GM19023 (cell line): Measurements from ENCODE around the gene CCSER2.
"Not testable (repeated sequence)": the region's sequence is repeated elsewhere in the genome, so short reads cannot be mapped to it uniquely, and the experiment has no call there.

Source experiments
- ATAC-seq: cut with Tn5 transposase; IDR thresholded peaks from one replicate; pipeline ENCODE4 v1.9.1; 2021; ENCODE audit warnings: mild to moderate bottlenecking, moderate library complexity; ENCODE audit not compliant: unreplicated experiment

CCSER2 gene

GRCh38 chr10:84312816-84313215 lies 15.6 kb upstream of the CCSER2 start:
- no peak for ATAC-seq

DNA sequence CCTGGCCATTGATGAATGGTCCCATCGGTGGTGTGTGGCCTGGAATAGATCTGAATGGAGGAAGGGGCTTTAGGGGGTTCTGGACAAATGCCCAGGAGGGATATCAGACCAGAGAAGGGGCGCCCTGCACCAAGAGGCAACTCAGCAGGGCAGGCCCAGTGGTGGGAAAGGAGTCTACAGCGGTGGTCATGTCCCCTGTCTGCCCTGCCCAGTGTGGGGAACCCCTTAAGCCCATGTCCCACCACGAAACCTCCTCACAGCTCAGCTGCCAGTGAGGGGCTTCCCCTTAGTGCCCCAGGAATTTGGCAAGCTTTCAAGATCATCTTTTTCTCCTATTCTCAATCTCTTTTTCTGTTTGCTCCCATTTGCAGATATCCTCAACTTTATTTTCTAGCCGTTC lies 14.1 kb upstream of the CCSER2 start:
- ATAC-seq: no peak

DNA sequence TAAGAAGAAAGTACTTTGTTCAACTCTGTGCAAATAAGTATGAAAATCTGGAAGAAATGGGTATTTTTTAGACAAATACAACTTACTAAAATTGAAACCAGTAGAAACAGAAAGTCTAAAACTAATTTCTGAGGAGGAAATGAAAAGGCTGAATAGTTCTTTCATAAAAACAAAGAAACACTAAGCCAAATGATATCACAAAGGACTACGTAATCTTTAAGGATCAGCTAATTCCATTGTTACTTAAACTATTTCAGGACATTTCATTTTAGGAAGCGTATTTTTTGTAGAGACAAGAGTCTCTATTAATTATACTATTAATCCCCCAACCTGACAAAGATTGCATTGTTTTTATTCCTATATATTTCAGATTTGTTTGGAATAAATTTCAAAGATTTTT lies 11.2 kb upstream of the CCSER2 start:
- ATAC-seq: no peak

GRCh38 chr10:84321902-84322301 lies 6.5 kb upstream of the CCSER2 start:
- no peak for ATAC-seq

DNA sequence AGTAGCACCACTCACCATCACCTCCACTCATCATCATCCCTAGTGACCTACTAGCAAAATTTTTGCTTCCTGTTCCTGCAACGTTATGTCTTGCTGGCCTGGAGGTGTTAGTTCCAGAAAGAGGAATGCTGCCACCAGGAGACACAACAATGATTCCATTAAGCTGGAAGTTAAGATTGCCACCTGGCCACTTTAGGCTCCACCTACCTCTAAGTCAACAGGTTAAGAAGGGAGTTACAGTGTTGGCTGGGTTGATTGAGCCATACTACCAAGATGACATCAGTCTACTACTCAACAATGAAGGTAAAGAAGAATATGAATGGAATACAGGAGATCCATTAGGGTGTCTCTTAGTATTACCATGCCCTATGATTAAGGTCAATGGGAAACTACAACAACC lies 4.8 kb upstream of the CCSER2 start:
- not testable (repeated sequence) for ATAC-seq

DNA sequence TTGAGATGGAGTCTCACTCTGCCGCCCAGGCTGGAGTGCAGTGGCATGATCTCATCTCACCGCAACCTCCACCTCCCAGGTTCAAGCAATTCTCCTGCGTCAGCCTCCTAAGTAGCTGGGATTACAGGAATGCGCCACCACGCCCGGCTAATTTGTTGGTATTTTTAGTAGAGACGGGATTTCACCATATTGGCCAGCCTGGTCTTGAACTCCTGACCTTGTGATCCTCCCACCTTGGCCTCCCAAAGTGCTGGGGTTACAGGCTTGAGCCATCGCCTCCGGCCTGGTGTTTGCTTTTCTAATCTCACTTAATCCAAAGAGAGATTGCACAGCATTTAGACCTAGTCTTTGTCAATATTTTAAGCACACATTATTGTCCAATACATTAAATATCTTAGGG lies 1.4 kb upstream of the CCSER2 start:
- ATAC-seq: not testable (repeated sequence)

DNA sequence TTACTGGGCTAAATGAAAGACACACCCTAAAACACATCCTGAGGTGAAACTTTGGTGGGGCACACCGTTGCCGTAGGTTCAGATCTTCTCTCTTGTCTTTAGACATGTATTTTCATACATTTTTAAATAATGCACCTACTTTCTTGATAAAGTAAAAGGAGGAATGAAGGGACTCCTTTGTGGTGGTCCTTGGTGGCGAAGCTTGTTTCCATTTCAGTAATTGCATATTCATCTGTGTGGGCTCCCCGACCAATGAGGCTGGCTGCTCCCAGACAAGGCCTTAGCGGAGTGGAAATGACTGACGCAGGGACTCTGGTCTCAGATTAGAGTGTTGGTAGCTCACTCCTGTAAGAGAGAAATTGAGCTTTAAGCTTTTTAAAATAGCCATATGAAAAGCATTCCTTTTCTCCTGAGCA lies 815 bp downstream of the CCSER2 start:
- ATAC-seq: peak; percentile 8

DNA sequence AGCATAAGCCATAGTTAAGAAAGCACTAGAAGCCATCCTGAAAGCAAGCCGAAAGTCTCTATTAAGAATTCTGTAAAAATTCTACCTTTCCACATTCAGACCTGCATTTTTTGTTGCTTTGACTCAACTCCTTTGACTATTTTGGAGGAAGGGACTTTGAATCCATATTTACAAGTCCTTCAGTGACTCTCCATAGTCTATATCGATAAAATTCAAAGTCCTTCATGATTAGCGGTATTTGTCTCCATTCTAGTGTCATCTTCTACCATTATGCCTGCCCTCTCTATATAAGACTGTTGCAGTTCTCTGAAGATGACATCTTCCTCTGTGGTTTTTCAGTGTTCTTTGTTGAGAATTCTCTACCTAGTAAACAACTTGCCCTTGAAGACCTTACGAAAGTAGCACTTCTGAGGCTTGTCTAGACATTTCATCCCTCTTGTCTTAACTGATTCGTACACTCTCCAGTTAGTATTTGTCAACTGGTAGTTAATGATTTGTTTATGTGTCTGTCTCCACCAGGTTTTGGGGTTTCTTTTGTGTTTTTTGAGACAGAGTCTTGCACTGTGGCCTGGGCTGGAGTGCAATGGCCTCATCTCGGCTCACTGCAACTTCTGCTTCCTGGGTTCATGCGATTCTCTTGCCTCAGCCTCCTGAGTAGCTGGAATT lies 1.7 kb downstream of the CCSER2 start:
- ATAC-seq: peak; percentile 51

DNA sequence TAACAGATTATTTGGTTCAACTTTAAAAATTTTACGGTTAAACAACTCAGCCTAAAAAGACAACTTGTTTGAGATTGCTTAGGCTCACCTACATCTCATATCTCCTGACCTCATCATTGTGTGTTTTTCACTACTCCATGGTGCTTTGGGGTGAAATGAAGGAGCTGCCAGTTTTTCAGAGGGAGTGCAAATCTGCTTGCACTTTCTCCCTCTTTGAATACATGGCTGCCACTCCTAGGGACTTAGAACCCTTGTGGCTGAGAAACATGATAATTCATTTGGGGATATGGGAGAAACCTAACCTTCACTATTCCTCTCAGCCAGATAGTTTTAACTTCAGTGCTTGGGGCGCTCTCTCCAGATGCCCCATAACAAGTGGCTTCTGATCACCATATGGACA lies 2.7 kb downstream of the CCSER2 start:
- no peak for ATAC-seq

DNA sequence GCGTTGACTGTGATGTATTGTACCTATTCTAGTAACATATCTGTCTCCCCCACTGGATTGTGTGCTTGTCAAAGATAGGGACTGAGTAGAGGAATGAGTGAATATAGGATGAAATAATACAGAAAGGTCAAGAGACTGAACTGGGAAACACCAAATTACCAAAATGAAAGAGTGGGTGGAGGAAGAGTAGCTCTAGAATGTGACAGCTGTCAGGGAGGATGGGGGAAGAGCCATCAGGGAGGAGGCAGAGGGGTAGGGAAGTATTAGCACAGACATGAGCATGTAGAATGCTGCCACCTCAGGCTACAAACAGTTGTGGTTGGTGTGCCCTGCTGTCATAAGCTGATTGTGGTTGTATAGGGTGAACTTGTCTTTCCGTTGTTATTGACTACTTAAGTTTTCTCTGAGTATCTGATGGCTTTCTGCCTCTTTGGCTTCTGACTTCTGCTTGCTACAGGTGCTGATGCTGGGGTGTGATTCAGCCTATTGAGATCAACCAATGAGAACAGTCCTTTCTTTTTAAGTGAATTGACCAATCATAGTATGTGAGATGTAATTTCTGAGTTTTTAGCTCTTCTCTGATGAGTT lies 5.6 kb downstream of the CCSER2 start:
- peak; percentile 34 for ATAC-seq

GRCh38 chr10:84334811-84335210 lies 6.4 kb downstream of the CCSER2 start:
- no peak for ATAC-seq

DNA sequence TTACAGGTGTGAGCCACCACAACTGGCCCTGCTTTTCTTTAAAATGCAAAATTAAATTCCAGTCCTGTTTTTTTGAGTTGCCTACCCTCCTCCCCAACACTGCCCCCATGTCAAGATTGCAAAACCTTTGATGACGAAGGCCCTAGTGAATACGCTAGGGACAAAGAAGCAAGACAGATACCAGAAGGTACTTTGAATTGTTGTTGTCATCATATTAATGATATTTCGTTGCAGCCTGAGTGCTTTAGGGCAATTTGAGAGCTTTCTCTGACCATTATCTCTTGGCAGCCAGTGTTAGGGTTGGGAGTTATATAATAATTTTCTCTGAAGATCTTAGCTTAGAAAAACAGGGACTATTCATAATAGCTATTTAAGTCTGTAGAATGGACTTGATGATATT lies 7.1 kb downstream of the CCSER2 start:
- no peak for ATAC-seq

DNA sequence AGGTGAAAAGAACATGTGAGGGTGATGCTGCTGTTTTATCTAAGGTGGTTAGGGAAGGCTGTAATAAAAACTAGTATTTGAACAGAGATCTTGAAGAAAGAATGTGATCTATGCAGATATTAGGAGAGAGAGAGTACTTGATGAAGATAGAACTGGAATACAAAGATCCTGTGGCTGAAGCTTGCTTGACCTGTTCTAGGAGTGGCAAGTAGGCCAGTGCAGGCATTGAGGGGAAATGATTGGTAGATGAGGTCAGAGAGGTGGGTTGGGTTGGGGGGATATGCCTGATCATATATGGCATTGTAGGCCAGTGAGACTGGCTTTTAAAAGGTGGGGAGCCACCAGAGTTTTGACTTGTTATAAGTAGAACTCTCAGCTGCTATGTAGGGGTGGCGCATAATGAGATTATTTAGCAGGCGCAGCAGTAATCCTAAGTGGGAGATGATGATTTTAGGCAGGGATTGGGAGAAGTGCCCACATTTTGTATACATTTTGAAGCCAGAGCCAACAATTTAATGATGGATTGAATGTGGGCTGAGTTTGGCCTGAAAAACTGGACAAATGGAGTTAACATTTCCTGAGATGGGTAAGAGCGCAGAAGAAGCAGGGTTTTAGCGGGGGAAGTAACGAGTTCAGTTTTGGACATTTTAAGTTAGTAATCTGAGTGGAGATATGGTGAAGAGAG lies 8.2 kb downstream of the CCSER2 start:
- no peak for ATAC-seq

GRCh38 chr10:84337199-84337598 lies 8.8 kb downstream of the CCSER2 start:
- ATAC-seq: no peak

DNA sequence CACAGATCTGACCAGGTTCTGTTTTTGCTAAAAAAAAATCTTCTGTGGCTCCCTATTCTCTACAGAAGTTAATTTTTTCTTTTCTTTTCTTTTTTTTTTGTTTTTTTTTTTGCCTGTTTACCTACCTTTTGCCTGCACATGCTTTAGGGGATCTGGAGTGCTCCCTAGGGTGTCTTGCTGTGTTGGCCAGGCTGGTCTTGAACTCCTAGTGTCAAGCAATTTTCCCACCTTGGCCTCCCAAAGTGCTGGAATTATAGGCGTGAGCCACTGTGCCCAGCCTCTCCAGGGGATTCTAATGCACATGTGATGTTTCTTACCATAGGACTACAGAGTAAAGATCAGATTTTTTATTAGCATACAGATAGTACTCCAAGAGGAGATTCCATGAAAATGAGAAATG lies 10.6 kb downstream of the CCSER2 start:
- ATAC-seq: no peak

GRCh38 chr10:84340187-84340586 lies 11.8 kb downstream of the CCSER2 start:
- no peak for ATAC-seq

GRCh38 chr10:84340632-84341537 lies 12.5 kb downstream of the CCSER2 start:
- no peak for ATAC-seq

DNA sequence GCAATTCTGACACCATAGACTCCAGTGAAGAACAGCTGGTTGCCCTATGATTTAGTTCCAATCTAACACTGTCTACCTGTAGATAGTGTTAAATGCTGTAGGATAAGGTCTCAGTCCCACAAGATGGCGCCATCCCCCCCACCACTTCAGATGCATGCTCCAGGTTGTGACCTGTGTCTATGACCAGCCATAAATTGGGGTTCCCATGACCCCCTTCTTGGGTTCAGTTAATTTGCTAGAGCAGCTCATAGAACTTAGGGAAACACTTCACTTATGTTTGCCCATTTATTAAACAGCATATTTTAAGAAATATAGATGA lies 13.1 kb downstream of the CCSER2 start:
- no peak for ATAC-seq

- no peak for ATAC-seq
Measured at GRCh38 chr10:84341983-84342382, 13.6 kb downstream of the CCSER2 start.

GRCh38 chr10:84342584-84342983 lies 14.2 kb downstream of the CCSER2 start:
- ATAC-seq: no peak

DNA sequence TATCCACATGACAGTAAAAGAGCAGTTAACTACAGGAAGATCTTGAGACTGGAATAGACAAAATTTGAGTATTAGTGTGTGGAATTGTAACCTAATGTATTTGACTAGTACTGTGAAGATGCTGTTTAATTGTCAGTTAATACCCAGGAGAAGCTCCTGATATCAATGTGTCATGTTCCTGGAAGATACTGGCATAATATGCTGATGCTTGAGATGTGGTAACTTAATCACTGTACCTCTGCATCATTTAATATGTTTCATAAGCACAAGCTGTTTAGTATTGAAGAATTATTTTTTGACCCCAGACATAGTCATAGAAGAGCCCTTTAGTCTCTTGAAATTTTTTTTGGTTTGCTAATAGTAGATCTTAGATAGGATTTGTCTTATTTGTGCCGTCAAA lies 15.4 kb downstream of the CCSER2 start:
- no peak for ATAC-seq

DNA sequence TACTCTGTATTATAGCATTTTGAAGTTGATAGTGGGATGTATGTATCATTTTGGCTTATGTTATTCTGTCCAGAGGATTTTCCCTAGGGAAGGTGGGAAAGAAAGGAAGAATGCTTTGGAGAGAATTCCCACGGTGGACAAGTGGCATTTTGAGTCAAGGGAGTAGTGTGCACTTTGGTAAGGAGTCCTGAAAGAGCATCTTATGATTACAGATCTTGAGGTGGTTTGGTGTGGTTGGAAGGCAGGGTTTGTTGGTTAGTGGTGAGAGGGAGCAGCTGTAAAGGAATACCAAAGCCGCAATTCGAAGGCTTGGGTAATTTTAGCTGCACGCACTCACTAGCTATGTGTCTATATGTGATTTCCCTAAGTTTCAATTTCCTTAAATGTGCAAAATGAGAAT lies 16.1 kb downstream of the CCSER2 start:
- ATAC-seq: no peak
